HG03280 (cell line): ENCODE measurements around the gene TIMM13.
"Not testable (repeated sequence)": the region's sequence is repeated elsewhere in the genome, so short reads cannot be mapped to it uniquely, and the experiment has no call there.

Experiments used
- ATAC-seq: cut with Tn5 transposase; IDR thresholded peaks from one replicate; pipeline ENCODE4 v1.9.1; 2021; ENCODE audit warnings: mild to moderate bottlenecking, moderate library complexity; ENCODE audit not compliant: unreplicated experiment

The TIMM13 gene

GRCh38 chr19:2432131-2432848 lies 4.9 kb upstream of the TIMM13 start:
- no peak for ATAC-seq

DNA sequence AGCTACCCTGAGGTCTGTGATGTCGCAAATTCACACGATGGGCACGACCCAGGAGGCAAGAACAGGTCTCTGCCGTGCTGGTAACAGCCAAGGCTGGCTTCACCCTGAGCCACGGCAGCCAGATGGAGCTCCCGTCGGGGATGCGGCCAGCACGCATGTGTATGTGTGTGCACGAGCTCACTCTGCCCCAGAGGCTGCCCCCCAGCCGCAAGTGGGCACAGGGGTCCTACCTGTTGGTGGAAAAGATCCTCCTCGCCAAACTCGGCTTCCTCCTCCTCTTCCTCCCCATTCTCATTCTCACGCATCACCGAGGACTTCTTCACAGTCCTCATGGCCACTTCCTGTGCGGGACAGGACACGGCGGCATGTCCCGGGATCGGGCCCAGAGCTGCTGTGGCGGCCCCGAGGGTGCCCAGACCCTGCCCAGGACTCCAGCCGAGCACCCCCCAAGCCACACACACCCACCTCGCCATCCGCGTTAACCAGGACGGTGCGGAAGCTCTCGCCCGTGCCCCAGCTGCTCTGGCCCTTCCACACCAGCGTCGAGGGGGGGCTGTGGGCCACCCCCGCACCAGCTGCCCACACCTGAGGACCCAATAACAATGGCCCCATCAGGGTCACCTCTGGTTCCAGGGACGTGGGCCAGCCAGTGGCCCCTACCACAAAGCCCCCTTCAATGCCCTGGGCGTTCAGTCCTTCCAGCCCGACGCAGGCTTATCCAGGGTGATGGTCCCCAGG lies 4.1 kb upstream of the TIMM13 start:
- no peak for ATAC-seq

DNA sequence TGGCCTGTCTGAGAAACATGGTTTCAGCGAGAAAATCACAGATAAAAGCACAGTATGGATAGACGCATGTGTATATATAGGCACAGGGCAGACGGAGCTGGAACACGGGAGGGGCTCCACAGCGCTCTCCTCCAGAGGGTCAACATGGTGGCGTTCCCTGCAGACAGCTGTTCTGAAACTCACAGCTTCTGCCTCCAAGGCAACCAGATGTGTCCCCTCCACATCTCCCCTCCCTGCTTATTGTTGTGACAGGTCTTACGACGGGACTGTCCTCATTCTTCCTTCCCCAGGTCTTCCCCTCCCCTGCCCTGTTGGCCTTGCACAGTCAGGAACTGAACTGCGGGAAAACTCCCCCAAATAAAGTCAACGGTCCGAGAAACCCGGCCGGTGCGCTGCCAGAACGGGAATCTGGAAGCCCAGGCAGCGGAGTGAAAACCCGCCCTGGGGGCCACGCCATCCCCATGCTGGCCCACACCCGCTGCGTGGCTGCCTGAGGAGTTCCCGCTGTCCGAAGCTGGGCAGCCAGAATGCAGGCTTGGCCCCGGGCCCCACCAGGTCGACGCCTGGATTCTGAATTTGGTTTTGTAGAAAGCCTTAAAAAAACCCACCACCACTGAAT lies 2.6 kb upstream of the TIMM13 start:
- no peak for ATAC-seq

- no peak for ATAC-seq
These were observed 1.6 kb upstream of the TIMM13 start for GRCh38 chr19:2428756-2429711.

- no peak for ATAC-seq
These were observed 920 bp upstream of the TIMM13 start for GRCh38 chr19:2428321-2428690.

GRCh38 chr19:2426611-2427428 lies 566 bp downstream of the TIMM13 start:
- ATAC-seq, result peak; percentile 17

DNA sequence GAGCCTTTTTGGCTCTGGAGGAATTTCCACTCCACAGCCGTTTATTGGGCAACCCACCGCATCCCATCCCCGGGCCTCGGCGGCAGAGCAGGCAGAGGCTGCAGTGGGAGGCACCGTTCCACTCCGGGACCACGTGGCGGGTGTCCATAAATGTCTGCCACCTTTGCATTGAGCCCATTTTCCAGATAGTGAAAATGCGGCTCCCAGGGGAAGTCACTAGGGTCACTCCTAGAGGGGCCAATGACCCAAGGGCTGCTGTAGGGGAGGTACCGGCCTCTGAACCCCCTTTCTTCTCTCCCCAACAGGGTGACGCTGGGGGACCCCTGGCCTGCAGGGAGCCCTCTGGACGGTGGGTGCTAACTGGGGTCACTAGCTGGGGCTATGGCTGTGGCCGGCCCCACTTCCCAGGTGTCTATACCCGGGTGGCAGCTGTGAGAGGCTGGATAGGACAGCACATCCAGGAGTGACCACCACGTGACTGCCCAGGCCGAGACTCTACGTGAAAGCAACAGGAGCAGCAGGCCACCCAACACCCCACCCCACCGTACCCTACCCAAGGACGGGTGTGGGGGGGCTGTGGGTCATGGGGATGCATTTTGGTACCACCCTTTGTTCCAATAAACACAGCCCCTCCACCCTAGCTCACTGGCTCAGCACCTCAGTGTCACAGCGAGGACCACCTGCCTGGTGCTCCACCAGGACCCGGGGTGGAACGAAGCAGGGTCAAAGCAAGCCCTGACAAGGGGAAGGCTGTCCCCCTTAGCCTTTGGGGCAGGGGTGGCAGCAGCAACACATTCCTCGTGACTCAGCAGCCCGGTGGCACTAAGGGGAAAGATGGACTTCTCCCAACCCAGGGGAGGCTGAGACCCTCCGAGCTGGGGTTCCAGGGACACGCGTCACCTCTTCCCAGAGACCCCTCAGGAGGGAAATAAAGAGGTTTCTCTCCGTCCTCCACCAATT lies 1.5 kb downstream of the TIMM13 start:
- ATAC-seq, result no peak

GRCh38 chr19:2424686-2425621 lies 2.4 kb downstream of the TIMM13 start:
- no peak for ATAC-seq

DNA sequence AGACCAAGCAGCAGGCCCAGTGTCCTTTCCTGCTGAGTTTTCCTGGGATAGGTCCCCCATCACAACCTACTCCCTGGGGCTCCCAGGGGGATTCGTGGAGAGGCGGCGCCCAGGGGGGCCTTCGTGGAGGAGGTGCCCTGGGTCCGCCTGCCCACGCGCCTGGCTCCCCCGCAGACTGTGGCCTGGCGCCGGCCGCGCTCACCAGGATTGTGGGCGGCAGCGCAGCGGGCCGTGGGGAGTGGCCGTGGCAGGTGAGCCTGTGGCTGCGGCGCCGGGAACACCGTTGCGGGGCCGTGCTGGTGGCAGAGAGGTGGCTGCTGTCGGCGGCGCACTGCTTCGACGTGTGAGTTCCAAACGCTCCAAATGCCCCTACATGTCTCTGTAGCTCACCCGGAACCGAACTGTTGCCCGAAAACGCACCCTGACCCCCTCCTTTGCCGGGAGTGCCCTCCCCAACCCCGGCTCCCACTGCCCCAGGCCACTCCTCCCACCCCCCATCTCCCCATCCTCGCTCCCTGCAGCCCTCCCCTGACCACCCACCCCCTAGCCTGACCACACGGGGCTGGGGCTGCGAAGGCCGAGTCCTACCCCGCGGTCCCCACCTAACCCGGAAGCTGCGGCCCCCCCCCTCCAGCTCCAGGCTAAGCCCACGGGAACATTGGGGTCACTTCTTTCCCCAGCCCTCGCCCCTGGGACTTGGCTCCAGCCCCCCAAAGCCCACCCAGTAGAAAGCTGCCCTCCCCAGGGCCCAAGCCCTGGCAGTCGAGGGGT lies 3.3 kb downstream of the TIMM13 start:
- no peak for ATAC-seq

- ATAC-seq, result no peak
These were observed 4.1 kb downstream of the TIMM13 start for GRCh38 chr19:2423071-2423914.

DNA sequence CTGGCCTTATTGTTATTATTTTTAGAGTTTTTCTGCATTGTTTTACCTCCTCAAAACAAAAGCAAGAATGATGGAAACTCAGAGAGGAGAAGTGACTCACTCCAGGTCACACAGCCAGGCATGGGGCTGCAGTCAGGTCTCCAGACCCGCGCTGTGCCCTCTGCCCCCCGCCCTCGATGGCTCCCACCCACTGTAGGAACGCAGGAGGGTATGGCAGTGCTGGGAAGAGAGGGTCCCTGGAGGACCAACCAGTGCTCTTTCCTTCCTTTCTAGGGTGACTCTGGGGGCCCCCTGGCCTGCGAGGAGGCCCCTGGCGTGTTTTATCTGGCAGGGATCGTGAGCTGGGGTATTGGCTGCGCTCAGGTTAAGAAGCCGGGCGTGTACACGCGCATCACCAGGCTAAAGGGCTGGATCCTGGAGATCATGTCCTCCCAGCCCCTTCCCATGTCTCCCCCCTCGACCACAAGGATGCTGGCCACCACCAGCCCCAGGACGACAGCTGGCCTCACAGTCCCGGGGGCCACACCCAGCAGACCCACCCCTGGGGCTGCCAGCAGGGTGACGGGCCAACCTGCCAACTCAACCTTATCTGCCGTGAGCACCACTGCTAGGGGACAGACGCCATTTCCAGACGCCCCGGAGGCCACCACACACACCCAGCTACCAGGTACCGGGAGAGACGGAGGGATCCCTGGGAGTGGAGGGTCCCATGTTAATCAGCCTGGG lies 5.6 kb downstream of the TIMM13 start:
- ATAC-seq, result no peak

- ATAC-seq, result no peak
These were observed 6.9 kb downstream of the TIMM13 start for GRCh38 chr19:2420490-2420889.

DNA sequence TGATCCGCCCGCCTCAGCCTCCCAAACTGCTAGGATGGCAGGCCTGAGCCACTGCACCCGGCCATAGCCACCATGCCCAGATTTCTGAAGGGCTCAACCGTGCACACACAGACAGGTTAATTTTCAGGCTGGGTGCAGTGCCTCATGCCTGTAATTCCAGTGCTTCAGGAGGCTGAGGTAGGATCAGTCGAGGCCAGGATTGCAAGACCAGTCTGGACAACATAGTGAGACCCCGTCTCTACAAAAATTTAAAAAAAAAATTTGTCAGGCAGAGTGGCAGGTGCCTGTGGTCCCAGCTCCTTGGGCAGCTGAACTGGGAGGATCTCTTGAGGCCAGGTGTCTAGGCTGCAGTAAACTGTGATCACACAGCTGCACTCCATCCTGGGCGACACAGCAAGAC lies 7.6 kb downstream of the TIMM13 start:
- ATAC-seq, result no peak

DNA sequence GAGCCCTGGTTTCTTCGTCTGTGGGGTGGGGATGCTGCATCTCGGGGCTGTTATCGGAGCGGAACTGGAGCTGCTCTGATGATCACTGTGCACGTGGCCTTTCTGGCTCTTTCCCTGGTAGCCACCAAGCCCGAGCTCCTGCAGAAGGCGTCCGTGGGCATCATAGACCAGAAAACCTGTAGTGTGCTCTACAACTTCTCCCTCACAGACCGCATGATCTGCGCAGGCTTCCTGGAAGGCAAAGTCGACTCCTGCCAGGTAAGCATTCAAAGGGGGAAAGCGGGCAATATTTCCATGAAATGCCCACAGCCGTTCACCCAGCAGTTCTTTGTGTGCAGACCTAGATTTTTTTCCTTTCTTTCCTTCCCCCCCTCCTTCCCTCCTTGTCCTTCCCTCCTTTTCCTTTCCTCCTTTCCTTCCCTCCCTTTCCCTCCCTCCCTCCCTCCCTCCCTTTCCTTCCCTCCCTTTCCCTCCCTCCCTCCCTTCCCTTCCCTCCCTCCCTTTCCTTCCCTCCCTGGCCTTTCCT lies 9.4 kb downstream of the TIMM13 start:
- no peak for ATAC-seq

GRCh38 chr19:2417436-2417835 lies 9.9 kb downstream of the TIMM13 start:
- not testable (repeated sequence) for ATAC-seq
